NCI-H187 (cell line): Measurements from ENCODE around the gene CDYL2.
"Not testable (repeated sequence)": the region's sequence is repeated elsewhere in the genome, so short reads cannot be mapped to it uniquely, and the experiment has no call there.

Experiments used
- DNase-seq, 2 experiments: peaks; one replicate each; lab custom pipeline; 2025; lab: John Stamatoyannopoulos, UW

The CDYL2 gene

DNA sequence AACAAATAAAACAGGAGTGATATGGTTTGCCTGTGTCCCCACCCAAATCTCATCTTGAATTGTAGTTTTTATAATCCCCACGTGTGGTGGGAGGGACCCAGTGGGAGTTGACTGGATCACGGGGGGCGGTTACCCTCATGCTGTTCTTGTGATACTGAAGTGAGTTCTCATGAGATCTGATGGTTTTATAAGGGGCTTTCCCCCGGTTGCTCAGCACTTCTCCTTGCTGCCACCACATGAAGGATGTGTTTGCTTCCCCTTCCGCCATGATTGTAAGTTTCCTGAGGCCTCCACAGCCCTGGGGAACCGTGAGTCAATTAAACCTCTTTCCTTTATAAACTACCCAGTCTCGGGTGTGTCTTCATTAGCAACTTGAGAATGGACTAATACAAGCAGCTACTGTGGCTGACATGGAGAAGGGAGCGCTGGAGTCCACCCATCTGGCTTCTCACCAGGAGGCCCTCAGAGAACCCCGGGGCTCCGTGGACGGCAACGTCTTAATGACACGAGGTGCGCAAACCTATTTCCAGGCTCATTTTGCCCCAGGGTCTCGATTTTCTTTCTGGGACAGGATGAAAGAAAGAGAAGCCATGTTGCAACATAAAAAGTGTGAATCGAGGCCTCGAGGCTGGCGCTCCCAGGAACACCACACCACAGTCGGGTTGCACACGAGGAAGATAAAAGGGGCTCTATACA lies 134.1 kb downstream of the CDYL2 start:
- no peak for DNase-seq

DNA sequence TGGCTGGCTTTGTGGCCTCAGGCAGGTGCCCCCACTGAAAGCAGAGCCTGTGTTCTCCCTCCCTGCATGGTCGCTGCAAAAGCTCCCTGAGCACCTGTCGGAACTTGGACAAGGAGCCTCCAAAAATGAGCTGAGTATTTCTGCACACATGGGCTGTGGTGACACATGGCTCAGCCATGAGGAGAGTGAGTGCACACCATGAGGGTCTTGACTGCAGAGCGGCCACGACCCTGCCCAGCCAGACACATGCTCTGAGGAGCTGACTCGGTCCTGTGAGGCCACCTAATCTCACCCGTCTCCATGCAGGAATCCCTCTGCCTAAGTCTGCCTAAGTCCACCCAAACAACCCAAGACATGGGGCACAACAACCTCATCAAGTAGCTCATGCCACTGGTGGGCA lies 134.7 kb downstream of the CDYL2 start:
- no peak for DNase-seq

DNA sequence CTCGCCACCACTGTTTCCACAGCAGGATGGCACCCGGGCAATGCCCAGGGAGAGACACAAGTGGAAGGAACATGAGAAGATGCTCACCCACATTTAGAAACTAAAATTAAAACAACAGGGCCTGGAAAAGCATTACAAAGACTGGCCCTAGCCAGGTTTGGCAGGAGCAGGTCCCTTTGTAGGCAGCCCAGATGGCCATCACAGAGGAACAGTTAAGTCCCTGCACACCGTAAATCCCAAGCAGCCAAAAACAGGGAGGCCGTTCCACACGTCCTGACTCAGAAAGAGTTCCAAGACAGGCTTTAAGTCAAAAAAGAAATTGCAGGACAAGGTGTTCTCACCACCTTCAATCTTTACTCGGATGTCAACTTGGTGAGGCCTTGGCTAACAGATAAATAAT lies 136.5 kb downstream of the CDYL2 start:
- no peak for DNase-seq

DNA sequence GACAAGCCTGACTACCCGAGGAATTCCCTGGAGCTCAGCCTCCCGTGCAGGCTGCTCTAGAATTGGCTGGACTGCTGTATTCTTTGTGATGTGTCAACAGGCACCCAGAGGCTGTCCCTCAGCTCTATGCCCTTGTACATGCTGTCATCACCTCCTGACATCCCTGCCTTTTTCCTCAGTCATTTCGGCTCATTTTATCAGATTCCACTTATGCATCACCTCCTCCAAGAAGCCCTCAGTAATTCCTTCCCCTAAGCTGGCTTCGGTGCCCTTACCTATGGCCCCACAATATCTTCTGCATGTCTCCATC lies 137.2 kb downstream of the CDYL2 start:
- no peak for DNase-seq

DNA sequence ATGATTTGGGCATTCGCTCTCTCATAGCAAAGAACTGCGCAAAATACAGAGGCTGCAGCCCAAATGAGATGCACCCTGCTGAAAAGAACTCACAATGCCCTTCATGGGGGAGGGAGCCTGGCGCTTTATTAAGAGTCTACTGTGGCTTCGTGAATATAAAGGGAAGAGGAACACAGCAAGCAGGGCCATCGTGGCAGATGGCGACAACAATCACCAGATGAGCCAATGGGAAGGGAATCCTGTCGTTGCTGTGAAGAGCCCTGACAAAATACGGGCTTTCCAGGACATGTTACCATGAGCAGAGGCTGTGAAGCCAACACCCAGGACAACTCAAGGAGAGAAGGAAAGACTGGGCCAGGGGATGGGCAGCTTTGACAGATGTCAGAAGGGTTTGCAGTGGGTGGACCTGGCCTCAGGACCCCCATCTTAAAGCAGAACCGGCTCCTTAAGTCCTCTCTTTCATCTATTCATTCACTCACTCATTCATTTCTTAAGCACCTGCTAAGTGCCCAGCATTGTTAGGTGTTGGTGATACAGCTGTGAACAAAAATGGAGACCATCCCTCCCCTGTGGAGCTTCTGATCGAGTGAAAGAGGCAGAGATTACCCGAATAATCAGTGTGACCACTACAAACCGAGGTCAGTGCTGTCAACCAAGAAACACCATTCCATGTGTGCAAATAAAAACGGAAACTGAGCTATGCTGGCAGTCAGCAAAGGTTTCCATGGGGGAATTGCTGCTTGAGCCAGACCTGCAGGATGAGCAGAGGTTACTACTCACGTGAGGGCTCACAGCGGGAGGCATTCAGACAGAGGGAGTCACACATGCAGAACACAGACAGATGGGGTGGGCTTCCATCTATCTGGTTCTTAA lies 137.8 kb downstream of the CDYL2 start:
- no peak for DNase-seq

DNA sequence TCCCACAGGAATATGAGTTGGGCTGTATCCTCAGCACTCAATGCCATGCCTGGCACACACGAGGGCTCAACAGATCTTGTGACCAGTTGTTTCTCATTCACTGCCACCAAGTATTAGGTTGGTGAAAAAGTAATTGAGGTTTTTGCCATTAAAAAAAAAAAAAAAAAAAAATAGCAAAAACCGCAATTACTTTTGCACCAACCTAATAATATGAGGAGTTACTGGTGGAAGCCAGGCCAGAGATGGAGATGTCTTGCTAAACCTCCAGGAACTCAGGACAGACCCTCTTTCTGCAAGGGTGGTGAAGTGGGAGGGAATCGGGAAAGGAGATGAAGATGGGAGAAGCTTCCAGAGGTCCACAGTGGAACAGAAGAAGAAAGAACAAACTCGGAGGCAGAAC lies 139.0 kb downstream of the CDYL2 start:
- DNase-seq, result no peak

DNA sequence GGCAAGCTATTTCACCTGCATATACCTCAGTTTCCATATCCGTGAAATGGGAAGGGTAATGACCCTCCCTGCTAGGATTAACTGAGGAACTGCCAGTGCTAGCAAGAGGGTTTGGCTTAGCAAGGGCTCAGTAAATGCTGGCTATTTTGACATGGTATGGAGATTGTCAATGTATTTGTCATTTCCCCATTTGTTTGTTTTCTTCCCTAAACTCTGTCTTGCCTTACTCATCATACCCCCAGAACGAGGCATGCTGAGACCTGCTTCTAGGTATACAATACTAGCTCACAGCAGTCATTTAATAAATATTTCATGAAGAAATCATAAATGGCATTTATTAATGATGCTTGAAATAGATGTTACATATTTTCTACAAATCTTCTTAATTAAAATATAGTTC lies 139.6 kb downstream of the CDYL2 start:
- no peak for DNase-seq

DNA sequence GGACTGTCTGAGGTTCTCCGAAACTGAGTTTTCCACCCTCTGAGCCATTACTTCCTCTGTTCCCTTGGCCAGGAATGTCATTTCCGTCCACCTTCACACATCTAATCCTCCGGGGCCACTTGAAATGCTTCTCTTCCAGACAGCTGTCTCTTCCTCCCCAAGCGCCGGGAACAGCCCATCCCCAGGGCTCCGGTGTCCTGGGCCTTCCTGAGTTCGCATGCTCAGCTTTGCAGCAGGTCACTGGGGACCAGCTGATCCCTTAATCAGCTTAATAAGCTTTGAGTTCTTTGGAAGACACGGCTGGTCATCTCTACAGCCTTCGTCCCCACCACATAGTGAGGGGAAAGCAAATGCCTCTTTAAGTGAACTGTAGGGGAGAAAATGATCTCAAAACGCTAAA lies 140.2 kb downstream of the CDYL2 start:
- DNase-seq, result no peak

DNA sequence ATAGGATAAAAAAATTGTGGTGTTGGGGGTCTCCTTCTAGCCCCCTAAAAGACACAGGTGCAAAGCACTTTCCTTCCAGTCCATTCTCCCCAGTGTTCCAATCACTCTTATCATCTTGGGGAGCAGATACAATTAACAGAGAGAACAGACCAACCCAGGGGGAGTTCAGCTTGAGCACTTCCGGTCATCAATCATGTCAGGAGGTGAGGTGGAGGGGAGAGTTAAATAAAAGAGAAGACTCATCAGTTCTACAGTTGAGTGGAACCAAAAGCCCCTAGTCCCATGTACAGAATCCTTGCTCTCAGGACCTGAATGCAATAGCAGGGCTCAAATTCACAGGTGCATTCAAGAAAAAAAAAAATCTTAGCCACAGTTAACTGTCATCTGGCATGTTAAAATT lies 141.3 kb downstream of the CDYL2 start:
- DNase-seq, result no peak

DNA sequence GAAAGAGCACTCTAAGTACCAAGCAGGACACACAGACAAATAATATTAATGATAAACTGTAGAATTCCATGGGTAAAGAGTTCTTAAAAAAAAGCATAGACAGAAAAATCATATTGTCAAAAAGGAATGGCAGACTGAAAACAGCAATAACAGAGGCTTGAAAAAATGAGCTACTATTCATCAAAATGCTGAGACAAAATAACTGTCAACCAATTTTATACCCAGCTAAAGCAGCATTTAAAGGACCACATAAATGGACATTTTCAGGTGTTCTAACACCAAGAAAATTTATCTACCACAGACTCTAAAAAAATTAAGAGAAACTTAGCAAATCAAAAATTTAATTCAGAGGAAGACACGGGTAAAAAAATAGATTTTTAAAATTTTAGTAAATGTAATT lies 144.5 kb downstream of the CDYL2 start:
- no peak for DNase-seq

DNA sequence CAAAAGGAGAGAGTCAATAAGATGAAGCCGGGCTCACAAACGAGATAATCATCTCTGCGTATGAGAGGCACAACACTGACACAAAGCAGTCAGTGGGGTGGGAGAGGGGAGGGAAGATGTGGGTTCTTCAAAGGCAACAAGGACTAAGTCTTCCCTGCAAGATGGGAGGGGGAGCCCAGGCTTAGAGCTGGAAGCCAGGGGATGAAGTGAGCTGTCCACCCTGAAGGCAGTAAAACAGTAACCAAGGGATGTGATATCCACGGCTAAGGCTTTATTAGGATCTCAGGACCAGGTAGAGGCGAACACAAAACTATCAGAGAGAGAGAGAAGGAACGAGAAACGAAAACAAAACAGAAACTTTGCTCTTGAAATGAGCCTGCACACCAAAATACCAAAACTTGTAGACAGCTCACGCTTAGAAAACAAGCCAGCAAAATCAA lies 147.7 kb downstream of the CDYL2 start:
- no peak for DNase-seq

DNA sequence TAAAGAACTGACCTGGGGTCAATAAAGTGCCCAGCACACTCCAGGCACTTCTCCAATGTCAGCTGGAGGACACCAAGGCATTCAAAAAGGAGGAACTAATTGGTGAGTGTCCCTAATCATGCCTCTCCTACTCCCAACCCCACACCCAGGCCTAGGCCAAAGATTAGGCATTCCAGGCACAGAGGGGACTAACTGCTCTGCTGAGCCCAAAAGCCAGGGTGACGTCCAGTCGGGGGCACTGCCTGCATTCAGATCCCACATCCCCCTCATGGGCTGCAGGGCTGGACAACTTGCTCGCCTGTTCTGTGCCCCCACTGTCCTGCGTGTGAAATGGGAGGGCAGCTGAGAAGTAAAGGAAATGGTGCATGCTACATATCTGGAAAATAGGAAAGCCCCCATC lies 148.2 kb downstream of the CDYL2 start:
- no peak for DNase-seq

DNA sequence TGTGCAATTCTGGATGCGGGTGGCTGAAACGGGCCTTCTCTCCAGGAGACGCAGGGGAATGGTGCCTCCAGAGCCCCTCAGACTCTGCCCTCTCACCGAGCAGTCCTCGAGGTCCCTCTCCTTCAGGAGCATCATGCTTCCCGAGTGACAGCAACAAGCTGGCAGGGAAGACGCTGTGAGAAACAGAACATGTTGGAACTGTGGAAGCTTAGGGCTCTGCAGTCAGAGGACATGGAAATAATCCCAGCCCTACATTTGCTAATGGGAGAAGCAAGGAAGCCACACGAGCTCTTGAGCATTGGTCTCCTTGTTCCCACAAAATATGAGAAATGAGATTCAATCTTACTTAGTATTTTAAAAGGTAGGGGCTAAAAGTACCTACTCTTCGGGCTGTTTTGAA lies 148.6 kb downstream of the CDYL2 start:
- DNase-seq, result no peak

DNA sequence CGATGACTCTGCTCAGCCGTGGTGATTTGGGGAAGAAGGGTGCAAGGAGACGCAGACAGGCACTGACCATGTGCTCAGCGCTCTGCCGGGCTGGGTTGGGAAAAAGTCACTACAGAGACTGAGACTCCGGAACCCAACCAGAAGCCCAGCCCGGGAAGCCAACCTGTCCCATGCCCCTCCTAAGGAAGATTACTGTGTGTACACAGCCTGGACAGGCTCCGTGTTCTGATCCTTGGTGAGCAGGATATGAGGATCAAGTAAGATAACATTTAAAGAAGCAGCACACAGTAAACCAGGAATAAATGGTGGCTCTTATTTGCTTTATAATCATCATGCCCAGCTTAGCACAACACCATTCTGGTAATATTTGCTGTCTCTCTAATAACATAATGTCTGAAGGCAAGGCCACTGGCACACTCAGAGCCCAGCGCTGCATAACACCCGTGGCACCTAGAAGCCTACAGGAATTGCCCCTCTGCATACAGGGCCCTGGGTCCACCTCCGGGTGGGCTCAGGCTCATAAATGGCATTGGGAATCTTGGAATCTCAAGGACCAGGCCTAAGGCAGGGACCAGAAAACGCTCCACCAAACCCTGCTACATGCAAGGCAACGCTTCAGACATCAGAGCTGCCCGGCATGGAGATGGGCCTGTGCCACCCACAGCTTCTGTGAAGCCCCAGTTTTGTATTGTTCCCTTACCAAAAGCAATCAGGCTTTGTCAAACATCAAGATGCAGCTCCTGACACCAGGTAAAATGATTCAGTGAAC lies 150.1 kb downstream of the CDYL2 start:
- DNase-seq, result no peak

DNA sequence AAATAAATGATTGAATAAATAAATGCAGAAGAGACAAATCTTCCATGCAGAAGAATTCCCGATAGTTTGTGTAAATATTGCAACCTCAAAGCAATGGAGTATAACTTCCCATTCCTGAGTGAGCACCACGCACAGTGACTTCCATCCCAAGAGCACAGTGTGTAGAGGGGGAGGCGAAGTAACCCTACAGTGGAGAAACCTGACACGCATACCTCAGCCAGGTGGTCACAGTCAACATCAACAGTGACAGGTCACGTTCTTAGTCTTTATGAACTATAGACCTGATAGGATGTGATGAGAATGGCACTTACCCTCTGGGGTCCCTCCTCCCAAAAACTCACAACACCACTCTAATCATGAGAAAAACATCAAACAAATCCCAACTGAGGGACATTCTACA lies 152.0 kb downstream of the CDYL2 start:
- DNase-seq, result no peak

DNA sequence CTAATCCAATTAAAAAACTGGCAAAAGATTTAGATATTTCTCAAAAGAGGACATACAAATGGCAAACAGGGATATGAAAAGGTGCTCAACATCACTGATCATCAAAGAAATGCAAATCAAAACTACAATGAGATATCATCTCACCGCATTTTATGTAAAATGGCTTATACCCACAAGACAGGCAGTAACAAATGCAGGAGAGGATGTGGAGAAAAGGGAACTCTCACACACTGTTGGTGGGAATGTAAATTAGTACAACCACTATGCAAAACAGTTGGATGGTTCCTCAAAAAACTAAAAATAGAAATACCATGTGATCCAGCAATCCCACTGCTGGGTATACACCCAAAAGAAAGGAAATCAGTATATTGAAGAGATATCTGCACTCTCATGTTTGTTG lies 154.1 kb downstream of the CDYL2 start:
- not testable (repeated sequence) for DNase-seq

DNA sequence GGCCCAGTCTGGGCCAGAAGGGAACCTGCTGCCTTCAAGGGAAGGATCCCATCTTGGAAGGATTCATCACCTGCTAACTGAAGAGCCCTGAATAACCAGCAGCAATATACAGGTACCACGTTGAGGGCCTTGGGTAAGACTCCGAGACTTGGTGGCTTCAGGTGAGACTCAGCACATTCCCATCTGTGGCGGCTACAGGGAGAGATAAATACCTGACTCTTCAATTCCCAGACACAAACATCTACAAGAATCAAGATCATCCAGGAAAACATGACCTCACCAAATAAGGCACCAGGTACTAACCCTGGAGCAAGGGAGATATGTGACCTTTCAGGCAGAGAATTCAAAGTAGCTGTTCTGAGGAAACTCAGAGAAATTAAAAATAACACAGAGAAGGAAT lies 164.1 kb downstream of the CDYL2 start:
- no peak for DNase-seq

DNA sequence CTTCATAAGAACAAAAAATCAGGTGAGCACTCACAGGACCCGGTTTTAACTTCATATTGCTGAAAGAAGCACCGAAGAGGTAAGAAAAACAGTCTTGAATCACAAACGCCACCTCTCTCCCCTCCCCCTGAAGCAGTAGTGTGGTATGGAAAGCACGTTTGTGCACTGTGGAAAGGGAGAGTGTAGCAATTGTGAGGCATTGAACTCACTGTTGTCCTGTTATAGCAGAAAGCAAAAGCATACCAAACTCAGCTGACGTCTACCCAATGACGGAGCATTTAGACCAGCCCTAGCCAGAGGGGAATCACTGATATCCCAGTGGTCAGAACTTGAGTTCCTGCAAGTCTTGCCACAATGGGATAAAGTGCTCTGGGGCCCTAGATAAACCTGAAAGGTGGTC lies 164.8 kb downstream of the CDYL2 start:
- DNase-seq, result no peak

DNA sequence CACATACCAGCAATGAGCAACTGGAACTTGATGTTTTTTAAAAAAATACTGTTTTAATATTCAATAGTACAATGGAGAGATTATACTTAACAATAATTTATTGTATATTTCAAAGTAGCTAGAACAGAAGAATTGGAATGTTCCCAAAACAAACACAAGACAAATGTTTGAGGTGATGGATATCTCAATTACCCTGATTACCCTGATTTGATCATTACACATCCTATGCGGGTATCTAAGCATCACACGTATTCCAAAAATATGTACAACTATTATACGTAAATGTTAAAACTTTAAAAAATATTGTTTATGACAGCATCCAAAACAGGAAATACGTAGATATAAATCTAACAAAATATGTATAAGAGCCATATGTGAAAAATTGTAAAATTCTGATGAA lies 166.8 kb downstream of the CDYL2 start:
- DNase-seq, result no peak

DNA sequence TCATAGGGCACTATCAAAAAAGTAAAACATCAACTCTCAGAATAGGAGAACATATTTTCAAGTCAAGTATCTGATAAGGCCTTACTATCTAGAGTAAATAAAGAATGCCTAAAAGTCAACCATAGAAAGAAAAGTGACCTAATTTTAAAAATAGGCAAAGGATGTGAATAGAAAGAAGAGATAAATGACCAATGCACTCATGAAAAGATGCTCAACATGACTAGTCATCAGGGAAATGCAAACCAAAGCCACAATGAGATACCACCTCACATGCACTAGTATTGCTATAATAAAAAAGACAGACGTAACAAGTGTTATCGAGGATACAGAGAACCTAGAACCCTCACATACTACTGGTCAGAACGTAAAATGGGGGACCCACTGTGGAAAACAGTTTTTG lies 172.8 kb downstream of the CDYL2 start:
- no peak for DNase-seq

DNA sequence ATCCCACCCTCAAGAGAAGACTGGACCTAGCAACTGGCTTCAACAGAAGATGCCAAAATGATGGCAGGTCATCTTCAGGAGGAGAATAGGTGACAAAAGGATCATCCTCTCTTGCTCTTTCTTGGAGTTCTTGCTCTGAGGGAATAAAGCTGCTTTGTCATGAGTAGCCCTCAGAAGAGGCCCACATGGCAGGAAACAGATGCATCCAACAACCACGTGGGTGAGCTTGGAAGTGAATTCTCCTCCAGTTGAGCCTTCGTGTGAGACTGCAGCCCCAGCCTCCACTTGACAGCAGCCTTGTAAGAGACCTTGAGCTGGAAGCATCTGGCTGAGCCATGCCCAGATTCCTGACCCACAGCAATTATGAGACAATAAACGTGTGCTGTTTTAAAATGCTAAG lies 176.1 kb downstream of the CDYL2 start:
- DNase-seq, result no peak

DNA sequence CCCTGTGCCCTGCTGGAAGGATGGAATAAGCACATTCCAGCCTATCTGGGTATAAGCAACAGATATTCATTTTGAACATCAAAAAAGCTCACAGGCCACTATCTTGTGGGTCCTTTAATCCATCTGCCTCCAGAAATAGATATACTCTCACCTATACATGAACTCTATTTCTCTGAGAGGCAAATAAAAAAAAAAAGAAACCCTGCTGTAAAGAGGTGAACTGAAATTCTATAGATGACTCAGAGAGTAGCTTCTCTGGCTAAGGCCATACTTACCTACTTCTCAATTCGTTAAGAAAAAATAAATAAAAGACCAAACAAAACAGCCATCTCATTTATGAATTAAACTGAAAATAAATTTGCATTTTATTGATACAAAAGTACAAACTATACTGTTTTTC lies 177.3 kb downstream of the CDYL2 start:
- DNase-seq, result no peak

DNA sequence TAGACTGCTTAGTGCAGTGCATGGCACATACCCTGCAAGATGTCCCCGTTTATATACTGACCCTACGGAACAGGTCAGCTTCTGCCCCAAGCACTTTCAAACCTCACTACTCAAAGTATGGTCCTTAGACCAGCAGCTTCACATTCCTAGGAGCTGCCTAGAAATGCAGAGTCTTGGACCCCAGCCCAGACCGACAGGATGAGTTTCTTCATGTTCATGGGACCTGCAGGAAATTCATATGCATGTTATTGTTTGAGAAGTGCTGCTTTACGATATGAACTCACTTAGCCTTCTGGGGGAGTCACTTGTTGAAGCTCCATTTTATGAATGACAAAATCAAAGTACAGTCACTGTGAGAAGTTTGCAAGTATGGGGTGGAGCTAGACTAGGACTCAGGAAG lies 181.0 kb downstream of the CDYL2 start:
- DNase-seq, result no peak
